HUES64 (cell line): Measurements from ENCODE around the gene HGFAC.

Experiments used
- H3K27ac ChIP-seq: 2 replicates; pipeline ENCODE4 v1.7.0; 2013; ENCODE audit warnings: low read depth, low read length, inconsistent platforms
- H3K27me3 ChIP-seq: 2 replicates; pipeline ENCODE4 v1.6.1; 2013; ENCODE audit warnings: mild to moderate bottlenecking, low read length; ENCODE audit not compliant: insufficient read depth
- H3K36me3 ChIP-seq: 2 replicates; pipeline ENCODE4 v1.6.1; 2013; ENCODE audit warnings: mild to moderate bottlenecking, low read length; ENCODE audit not compliant: insufficient read depth
- H3K4me1 ChIP-seq: 2 replicates; pipeline ENCODE4 v1.6.1; 2013; ENCODE audit warnings: mild to moderate bottlenecking, low read length, moderate library complexity; ENCODE audit not compliant: insufficient read depth
- H3K4me3 ChIP-seq: 2 replicates; pipeline ENCODE4 v1.5.1; 2013; ENCODE audit warnings: mild to moderate bottlenecking, low read length, moderate library complexity
- H3K9ac ChIP-seq: 2 replicates; pipeline ENCODE4 v1.6.1; 2013; ENCODE audit warnings: mild to moderate bottlenecking, low read depth, low read length
- H3K9me3 ChIP-seq: 2 replicates; pipeline ENCODE4 v1.6.1; 2013; ENCODE audit warnings: low read depth, low read length; ENCODE audit not compliant: insufficient read depth
- WGBS: fragments of 150-250, 120-280 bp; methylation state at CpG from one replicate; pipeline ENCODE4 v1.1.7; 2013; ENCODE audit warnings: missing lambda C conversion rate; 5-methylcytosine and 5-hydroxymethylcytosine counted together

The HGFAC gene

GRCh38 chr4:3437582-3437936 is 4.2 kb upstream of the HGFAC start:
- 93% methylated on average over 9 of the region's 9 CpGs for WGBS
- H3K4me1 ChIP-seq: no peaks in the 10 kb centered on the region

DNA sequence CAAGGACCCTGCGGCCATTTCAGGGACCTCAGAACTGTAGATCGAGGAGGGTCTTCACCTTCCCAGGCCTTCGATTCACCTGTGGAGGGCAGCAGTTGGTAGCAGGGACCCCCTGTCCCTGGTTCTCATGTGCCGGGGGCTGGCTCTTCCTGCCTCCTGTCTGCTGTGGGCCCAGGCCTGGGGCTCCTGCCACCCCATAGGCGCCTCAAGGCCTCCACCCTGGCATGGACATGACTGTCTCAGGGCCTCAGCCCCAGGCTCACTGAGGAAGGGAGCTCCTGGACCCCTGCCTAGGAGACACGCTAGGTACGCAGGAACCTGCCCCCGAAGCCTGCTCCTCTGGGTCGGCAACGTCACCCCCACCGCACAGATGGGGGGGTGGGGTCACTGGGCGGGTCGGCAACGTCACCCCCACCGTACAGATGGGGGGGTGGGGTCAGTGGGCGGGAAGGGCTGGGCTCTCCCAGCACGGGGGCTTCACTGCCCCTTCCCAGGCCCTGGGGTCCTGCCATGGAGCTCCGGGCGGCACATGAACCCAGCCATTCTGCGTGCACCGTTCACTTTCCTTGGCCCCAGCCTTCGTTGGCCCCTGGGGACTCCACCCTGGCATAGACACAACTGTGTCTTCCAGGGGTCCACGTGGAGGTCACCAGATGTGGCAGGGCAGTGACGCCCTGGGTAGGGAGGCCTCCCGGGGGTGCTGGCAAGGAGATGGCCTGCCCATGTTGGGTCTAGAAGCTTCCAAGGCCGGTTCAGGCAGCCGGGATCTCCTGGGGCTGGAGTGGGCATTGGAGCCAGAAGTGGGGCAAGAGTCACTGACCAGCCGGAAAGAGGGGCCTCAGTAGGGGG is 3.5 kb upstream of the HGFAC start:
- H3K27me3 ChIP-seq: no peaks in the 10 kb centered on the region
- H3K9ac ChIP-seq: no peak overlapping the region
- no peaks in the 10 kb centered on the region for H3K9me3 ChIP-seq
- no peaks in the 10 kb centered on the region for H3K36me3 ChIP-seq
- H3K4me3 ChIP-seq: no peak overlapping the region
- WGBS: 91% methylated on average over 28 of the region's 28 CpGs
- no peak overlapping the region for H3K27ac ChIP-seq
- H3K4me1 ChIP-seq: no peaks in the 10 kb centered on the region

More at GRCh38 chr4:3437582-3437936, 4.2 kb upstream of the HGFAC start:
- Histone ChIP-seq H3K4me3 (no peak overlapping the region), H3K9me3 (no peaks in the 10 kb centered on the region), H3K27me3 (no peaks in the 10 kb centered on the region), H3K36me3 (no peaks in the 10 kb centered on the region), H3K27ac (no peak overlapping the region), H3K9ac (no peak overlapping the region)

DNA sequence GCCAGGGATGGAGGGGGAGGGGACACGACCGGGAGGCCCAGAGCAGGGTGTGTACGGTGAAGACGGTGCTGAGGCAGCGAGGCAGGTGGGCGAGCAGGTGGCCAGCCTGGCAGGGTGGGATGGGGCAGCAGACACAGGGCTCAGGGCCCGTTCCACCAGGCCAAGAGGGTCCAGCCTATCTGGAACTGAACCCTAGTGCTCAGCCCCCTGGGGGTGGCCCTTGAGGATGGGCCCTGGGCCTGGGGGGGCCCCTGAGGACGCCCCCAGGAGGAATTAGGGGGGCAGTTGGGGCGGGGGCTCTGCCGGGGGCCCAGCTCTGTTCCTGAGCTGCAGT is 3.0 kb upstream of the HGFAC start:
- no peaks in the 10 kb centered on the region for H3K4me1 ChIP-seq
- no peaks in the 10 kb centered on the region for H3K9me3 ChIP-seq
- H3K4me3 ChIP-seq: no peak overlapping the region
- no peaks in the 10 kb centered on the region for H3K36me3 ChIP-seq
- H3K27me3 ChIP-seq: no peaks in the 10 kb centered on the region
- no peak overlapping the region for H3K9ac ChIP-seq
- H3K27ac ChIP-seq: no peak overlapping the region
- 91% methylated on average over 10 of the region's 10 CpGs for WGBS

DNA sequence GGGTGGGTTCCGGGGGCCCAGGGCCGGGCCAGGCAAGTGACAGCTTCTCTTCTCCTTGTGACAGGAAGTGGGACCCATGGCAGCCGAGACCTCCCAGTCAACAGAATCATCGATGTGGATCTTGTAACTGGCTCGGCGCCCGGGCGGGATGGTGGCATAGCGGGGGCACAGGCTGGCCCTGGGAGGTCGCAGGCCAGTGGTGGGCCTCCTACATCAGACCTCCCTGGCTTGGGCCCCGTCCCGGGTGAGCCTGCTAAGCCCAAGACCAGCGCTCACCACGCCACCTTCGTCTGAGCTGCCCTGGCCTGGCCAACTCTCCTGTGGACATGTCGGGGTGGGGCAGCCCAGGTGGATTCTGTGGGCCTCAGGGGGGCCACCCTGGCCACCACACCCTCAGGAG is 2.4 kb upstream of the HGFAC start:
- Histone ChIP-seq H3K9me3 (no peaks in the 10 kb centered on the region), H3K36me3 (no peaks in the 10 kb centered on the region), H3K9ac (no peak overlapping the region), H3K27ac (no peak overlapping the region), H3K4me1 (no peaks in the 10 kb centered on the region), H3K27me3 (no peaks in the 10 kb centered on the region), H3K4me3 (no peak overlapping the region)
- WGBS: 93% methylated on average over 16 of the region's 16 CpGs

DNA sequence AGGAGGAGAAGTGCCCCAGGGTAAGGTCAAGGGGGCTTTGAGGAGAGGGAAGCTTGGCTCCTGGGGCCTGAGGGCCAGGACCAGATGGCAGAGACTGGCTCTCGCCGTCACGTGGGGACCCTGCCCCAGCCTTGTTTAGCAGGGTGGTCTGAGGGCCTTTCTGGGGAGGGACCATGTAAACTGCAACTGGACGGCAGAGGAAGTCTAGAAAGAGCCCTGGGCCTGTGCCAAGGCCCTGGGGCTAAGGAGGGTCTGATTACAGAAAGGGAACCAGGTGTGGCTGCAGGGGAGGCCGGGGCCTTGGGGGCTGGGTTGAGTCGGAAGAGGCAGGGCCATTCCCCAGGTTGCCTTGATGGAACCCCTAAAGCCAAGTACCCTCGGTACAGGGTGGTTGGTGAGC is 1.8 kb upstream of the HGFAC start:
- Histone ChIP-seq H3K9me3 (no peaks in the 10 kb centered on the region), H3K4me3 (no peak overlapping the region), H3K4me1 (no peaks in the 10 kb centered on the region), H3K9ac (no peak overlapping the region), H3K36me3 (no peaks in the 10 kb centered on the region), H3K27ac (no peak overlapping the region), H3K27me3 (no peaks in the 10 kb centered on the region)
- 91% methylated on average over 7 of the region's 7 CpGs for WGBS

GRCh38 chr4:3440979-3441500 is 728 bp upstream of the HGFAC start:
- WGBS: 92% methylated on average over 15 of the region's 15 CpGs
- no peak overlapping the region for H3K27ac ChIP-seq

GRCh38 chr4:3442460-3442958 is 741 bp downstream of the HGFAC start:
- H3K9ac ChIP-seq: no peak overlapping the region
- 87% methylated on average over 14 of the region's 14 CpGs for whole genome bisulfite sequencing
- no peaks in the 10 kb centered on the region for H3K4me1 ChIP-seq
- H3K36me3 ChIP-seq: no peaks in the 10 kb centered on the region
- no peak overlapping the region for H3K4me3 ChIP-seq
- H3K9me3 ChIP-seq: no peaks in the 10 kb centered on the region
- H3K27ac ChIP-seq: no peak overlapping the region
- no peaks in the 10 kb centered on the region for H3K27me3 ChIP-seq

More at GRCh38 chr4:3440979-3441500, 728 bp upstream of the HGFAC start:
- H3K4me3 ChIP-seq: no peak overlapping the region
- H3K4me1 ChIP-seq: no peaks in the 10 kb centered on the region
- no peaks in the 10 kb centered on the region for H3K27me3 ChIP-seq
- H3K9ac ChIP-seq: no peak overlapping the region
- no peaks in the 10 kb centered on the region for H3K9me3 ChIP-seq
- no peaks in the 10 kb centered on the region for H3K36me3 ChIP-seq

- no peak overlapping the region for H3K4me3 ChIP-seq
- H3K27me3 ChIP-seq: no peaks in the 10 kb centered on the region
- H3K36me3 ChIP-seq: no peaks in the 10 kb centered on the region
- H3K9ac ChIP-seq: no peak overlapping the region
- 67% methylated on average over 36 of the region's 36 CpGs for WGBS
- H3K4me1 ChIP-seq: no peaks in the 10 kb centered on the region
- no peaks in the 10 kb centered on the region for H3K9me3 ChIP-seq
- no peak overlapping the region for H3K27ac ChIP-seq
These were observed 1.4 kb downstream of the HGFAC start for GRCh38 chr4:3442959-3443749.

DNA sequence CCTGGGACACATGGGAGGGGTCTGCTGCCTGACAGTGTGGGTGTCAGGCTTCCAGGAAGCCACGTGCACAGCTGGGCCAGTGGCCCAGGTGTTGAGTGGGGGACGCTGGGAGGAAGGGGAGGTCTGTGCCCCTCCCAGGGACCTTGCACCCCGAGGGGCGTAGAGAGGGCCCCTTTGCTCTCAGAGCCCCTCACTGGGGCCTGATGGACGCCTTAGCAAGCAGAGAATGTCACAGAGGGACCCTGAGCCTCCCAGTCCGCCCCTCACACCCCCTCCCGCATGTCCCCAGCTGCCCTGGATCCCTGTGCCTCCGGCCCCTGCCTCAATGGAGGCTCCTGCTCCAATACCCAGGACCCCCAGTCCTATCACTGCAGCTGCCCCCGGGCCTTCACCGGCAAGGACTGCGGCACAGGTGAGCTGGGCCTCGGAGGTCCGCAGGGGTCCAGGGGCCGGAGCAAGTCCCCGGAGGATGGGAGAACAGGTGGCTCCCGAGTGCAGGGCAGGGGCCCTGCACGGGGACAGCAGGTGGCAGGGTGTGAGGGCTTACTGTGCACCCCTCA is 2.1 kb downstream of the HGFAC start:
- no peaks in the 10 kb centered on the region for H3K27me3 ChIP-seq
- no peaks in the 10 kb centered on the region for H3K4me1 ChIP-seq
- no peaks in the 10 kb centered on the region for H3K9me3 ChIP-seq
- H3K4me3 ChIP-seq: no peak overlapping the region
- WGBS: 82% methylated on average over 17 of the region's 17 CpGs
- H3K9ac ChIP-seq: no peak overlapping the region
- no peak overlapping the region for H3K27ac ChIP-seq
- H3K36me3 ChIP-seq: no peaks in the 10 kb centered on the region

- no peaks in the 10 kb centered on the region for H3K27me3 ChIP-seq
- no peak overlapping the region for H3K9ac ChIP-seq
- no peaks in the 10 kb centered on the region for H3K4me1 ChIP-seq
- WGBS: 94% methylated on average over 56 of the region's 56 CpGs
- no peaks in the 10 kb centered on the region for H3K36me3 ChIP-seq
- no peak overlapping the region for H3K27ac ChIP-seq
- H3K4me3 ChIP-seq: no peak overlapping the region
- no peaks in the 10 kb centered on the region for H3K9me3 ChIP-seq
These were observed 2.8 kb downstream of the HGFAC start for GRCh38 chr4:3444351-3445110.
